Lower leg skin (tissue), 4 donors: Measurements from ENCODE around the gene THSD4. TPM values are rescaled to one million over a fixed set of nuclear protein-coding genes. Genes with fewer than 3 reads are reported as not detected.

Experiments
- DNase-seq, 2 donors: peaks; one replicate each; pipeline ENCODE4 v3.0.0-alpha.2; 2019; ENCODE audit warnings: low spot score in 2 of 2
- H3K4me3 ChIP-seq: fragments of 200-600 bp; sonication (generic); 2 replicates; pipeline ENCODE4 v1.5.1; 2017; ENCODE audit warnings: mild to moderate bottlenecking, low read depth; ENCODE audit not compliant: poor library complexity, severe bottlenecking
- CTCF ChIP-seq, 3 donors: fragments of 450-650 bp; IDR thresholded peaks; one replicate each; pipeline ENCODE4 v1.5.1; 2016; ENCODE audit warnings: antibody characterized with exemption in 3 of 3, mild to moderate bottlenecking in 3 of 3, moderate library complexity in 2 of 3
- POLR2A ChIP-seq, 2 donors: fragments of 450-650 bp; IDR thresholded peaks; one replicate each; pipeline ENCODE4 v1.6.1; 2016 to 2017; ENCODE audit warnings: antibody characterized with exemption in 2 of 2, mild to moderate bottlenecking in 1 of 2, moderate library complexity in 1 of 2
- WGBS, 2 donors: methylation state at CpG; one replicate each; pipeline ENCODE4 v1.1.5; 2018; 5-methylcytosine and 5-hydroxymethylcytosine counted together
- intact Hi-C: fragments of 100-400 bp; cut with DNase I; formaldehyde crosslinking; loops from one replicate; pipeline ENCODE4 v1.15.0; 2023; ENCODE audit warnings: low total_unique reads
- total RNA-seq, 4 donors: library from RNA; depleted of rRNA; stranded (reverse); fragments of >200 nt; gene quantifications; one replicate each; pipeline ENCODE4 v1.1.0, GENCODE V29; 2016

Gene THSD4
- total RNA-seq, 4 donors from 2014 or later = 9.3 to 39.2 (median 32.8) TPM

GRCh38 chr15:71749500-71749899 is 634.2 kb downstream of the THSD4 start:
- no peak for DNase-seq
- TF ChIP-seq CTCF (IDR thresholded peaks at IDR 0.05) = no peak
- no peak for TF ChIP-seq POLR2A (IDR thresholded peaks at IDR 0.05)

GRCh38 chr15:71752128-71752527 is 636.9 kb downstream of the THSD4 start:
- no peak for DNase-seq
- no peak overlapping the region for H3K4me3 ChIP-seq
- intact Hi-C loops = no loop called here
- WGBS, 2 donors = 63 to 66% methylated on average over 4 of the region's 4 CpGs
- no peak for TF ChIP-seq POLR2A (IDR thresholded peaks at IDR 0.05)
- no peak for TF ChIP-seq CTCF (IDR thresholded peaks at IDR 0.05)

More at GRCh38 chr15:71749500-71749899, 634.2 kb downstream of the THSD4 start:
- whole genome bisulfite sequencing, 2 donors = 96 to 97% methylated on average over 14 of the region's 14 CpGs
- no peak overlapping the region for H3K4me3 ChIP-seq
- intact Hi-C loops = loop anchor here (5.0 kb wide), 1 partner anchor 403 kb away; no protein-coding TSS in a partner anchor

GRCh38 chr15:71752604-71753289 is 637.5 kb downstream of the THSD4 start:
- intact Hi-C loops = no loop called here
- no peak for DNase-seq
- WGBS, 2 donors = 71 to 77% methylated on average over 11 of the region's 11 CpGs
- no peak overlapping the region for H3K4me3 ChIP-seq
- no peak for TF ChIP-seq POLR2A (IDR thresholded peaks at IDR 0.05)
- TF ChIP-seq CTCF (IDR thresholded peaks at IDR 0.05) = no peak

GRCh38 chr15:71753346-71753745 is 638.1 kb downstream of the THSD4 start:
- WGBS, 2 donors = 89 to 95% methylated on average over 1 of the region's 1 CpG
- intact Hi-C loops = no loop called here
- TF ChIP-seq POLR2A (IDR thresholded peaks at IDR 0.05) = no peak
- TF ChIP-seq CTCF (IDR thresholded peaks at IDR 0.05) = no peak

GRCh38 chr15:71754660-71755059 is 639.4 kb downstream of the THSD4 start:
- H3K4me3 ChIP-seq = no peak overlapping the region
- DNase-seq = no peak
- intact Hi-C loops = no loop called here
- TF ChIP-seq CTCF (IDR thresholded peaks at IDR 0.05) (no peak), POLR2A (IDR thresholded peaks at IDR 0.05) (no peak)

More at GRCh38 chr15:71753346-71753745, 638.1 kb downstream of the THSD4 start:
- DNase-seq = no peak
- H3K4me3 ChIP-seq = no peak overlapping the region
